GF-D8 (cell line): ENCODE measurements around the gene EIF6.

ENCODE experiments used
- DNase-seq: peaks from one replicate; lab custom pipeline; 2025; lab: John Stamatoyannopoulos, UW

Gene EIF6

DNA sequence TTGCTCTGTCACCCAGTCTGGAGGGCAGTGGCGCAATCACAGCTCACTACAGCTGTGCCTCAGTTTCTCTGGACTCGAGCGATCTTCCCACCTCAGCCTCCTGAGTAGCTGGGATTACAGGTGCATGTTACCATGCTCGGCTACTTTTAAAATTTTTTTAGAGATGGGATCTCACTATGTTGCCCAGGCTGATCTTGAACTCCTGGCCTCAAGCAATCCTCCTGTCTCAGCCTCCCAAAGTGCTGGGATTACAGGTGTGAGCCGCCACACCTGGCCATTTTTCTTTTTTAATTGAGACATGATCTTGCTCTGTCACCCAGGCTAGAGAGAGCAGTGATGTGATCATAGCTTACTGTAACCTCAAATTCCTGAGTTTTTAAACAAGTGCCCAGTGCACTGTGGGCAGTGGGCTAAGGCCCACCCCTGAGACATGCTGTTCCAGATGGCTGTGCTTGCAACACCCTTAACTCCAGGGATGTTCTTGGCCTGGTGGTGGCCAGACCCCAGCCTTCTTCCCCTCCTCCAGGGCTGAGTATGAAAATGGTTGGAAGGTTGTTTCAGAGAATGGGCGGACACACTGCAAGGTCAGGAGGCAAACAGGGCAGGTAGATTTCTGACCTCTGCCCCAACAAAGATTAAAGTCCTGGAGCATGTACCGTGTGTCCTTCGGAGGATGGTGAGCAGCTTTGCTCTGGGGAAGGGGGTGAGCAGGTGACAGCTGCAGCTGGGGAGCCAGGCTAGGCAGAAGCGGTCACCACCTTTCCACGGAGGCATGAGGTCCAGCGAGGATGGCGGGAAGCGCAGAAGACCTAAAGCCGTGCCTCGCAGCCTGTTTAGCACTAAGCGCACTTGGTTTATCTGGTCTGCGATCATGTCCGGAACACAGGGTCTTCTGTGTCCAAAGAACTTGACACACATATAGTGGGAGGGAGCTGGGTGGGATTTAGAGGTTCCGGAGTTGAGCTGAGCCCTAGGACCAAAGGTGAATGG is 9.0 kb upstream of the EIF6 start:
- DNase-seq, result no peak

- DNase-seq, result no peak
Measured at GRCh38 chr20:35292504-35293285, 8.1 kb upstream of the EIF6 start.

GRCh38 chr20:35291654-35292503 is 7.3 kb upstream of the EIF6 start, which contains the start of gene FAM83C:
Gene FAM83C (minus strand): TSS chr20:35292425. CDS start chr20:35292304, 121 bp downstream.
- no peak for DNase-seq

DNA sequence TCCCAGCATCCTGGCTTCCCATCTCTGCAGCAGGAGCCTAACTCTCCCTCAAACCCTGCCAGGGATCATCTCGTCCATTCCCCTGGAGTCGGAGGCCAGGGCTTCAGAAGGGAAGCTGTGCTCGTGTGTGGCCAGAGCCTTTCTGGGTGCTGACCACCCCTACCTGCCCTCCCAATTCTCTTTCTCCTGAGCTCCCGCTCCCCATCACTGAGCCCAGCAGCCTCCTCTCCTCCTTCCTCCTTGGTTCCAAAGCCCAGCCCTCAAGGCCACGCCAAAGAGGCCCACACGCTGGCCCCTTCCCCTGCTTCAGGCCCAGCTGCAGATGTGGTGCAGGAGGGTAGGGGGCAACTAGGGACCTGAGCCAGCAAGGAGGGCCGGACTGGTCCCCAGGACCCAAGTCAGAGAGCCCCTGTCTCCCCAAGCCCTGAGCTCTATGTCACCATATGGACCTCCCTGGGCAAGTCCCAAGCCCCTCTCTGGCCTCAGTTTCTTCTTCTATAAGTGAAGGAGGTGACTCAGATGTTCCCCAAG is 6.4 kb upstream of the EIF6 start:
- no peak for DNase-seq

GRCh38 chr20:35290186-35290886 is 5.8 kb upstream of the EIF6 start:
- no peak for DNase-seq

DNA sequence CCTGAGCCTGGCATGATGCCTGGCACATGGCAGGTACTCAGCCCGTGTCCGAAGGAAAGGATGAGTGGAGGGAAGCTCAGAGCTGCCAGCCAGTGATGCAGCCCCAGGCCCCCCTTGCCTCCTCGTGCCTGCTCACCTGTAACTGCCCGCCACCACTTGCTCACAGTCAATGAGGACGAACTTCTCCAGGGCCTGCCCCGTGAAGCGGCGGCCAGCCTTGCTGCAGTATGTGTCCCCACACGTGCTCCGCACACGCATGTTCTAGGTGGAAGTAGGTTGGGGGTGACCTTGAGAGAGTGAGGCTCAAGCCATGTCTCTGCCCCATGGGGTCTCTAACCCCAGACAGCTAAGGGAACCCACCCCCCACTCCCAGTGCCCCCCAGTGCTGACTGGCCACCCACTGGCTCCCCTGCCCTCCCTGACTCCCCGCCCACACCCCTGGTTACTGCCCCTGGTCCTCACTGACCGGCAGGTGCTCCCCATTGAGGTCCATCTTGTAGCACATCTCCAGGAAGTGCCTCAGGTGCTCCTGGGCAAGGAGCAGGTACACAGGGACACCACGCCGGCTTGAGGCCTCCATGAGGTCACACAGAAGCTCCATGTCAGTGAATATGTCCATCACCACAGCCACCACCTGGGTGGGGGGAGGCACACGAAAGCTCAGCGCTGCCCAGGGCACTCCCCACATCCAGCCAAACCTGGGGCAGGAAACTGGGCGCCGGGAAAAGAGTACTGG is 3.9 kb upstream of the EIF6 start:
- DNase-seq, result no peak

DNA sequence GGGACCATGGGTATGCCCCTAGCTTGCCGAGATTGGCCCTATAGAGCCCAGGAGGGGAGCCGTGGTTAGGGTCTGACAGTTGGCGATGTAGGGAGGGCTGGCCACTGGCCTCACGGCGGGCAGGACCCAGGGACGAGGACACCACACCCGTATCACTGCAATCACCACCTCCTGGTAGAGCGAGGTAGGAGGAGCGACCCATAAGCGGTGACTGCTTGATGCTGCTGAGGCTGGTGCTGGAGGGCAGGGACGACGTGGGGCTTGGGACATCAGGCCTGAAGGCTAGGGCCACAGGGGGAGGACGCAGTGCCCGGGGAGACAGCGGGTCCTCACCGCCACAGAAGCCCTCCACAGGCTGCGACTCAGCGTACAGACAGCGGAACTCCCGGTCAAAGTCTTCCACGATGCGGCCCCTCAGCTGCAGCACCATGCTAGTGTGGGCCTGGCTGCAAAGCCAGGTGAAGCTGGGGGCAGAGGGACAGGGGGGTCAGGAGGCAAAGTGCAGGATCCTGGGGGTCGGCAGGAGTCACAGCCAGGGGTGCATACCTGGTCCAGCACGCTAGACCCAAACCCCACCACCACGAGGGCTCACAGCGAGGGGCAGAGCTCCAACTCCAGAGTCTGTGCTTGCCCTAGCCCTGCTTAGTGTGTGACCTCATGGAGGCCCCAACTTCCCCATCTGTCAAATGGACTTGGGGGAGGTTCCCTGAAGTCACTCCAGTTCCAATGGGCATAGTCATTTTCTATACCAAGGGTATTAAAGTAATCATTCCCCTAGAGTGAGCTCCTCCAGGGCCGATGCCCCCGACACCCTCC is 3.1 kb upstream of the EIF6 start:
- DNase-seq, result no peak

- no peak for DNase-seq
Measured at GRCh38 chr20:35286899-35287508, 2.4 kb upstream of the EIF6 start.

DNA sequence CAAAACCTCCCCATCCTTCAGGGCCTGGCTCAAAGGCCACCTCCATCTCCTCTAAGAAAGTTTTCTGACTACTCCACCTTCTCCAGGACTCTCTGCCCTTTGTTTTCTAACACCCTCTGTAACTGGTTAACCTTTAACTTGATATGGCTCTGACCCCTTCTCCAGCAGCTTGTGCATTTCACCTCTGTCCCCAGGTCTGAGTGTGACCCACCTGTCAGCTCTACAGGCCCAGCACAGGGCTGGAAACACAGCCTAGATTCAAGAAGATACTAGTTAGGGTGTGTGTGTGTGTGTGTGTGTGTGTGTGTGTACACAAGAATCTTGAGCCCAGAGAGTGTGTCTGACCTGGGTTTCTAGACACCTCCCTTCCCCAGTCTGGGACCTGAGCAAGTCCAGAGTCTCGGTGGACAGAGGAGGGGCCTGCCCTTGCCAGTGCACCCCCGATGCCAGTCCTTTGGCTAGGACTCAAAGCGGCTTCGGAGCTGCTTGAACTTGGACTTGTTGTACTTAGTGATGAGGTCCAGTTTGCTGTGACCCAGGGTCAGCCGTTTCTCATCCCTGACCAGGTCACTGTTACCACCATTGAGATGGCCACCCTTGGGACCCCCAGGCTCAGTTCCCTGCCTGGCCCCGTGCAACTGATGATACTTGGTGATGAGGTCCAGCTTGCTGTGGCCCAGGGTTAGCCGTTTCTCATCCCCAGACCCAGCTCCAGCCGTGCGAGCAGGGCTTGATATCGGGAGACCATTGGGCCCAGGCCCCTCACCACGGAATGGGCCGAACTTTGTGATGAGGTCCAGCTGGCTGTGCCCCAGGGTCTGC is 1.7 kb upstream of the EIF6 start:
- no peak for DNase-seq

DNA sequence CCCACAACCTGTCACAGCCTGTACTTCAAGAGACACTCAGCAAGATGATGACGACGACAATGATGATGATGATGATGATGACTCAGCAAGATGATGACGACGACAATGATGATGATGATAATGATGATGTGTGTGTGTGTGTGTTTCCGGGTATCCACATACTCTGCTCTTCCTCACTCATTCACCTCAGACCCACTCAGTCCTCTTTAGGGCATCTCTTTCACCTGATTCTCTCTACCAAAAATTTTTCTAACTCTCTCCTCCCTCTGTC is 1.2 kb upstream of the EIF6 start:
- DNase-seq, result no peak

GRCh38 chr20:35284992-35285805 is 627 bp upstream of the EIF6 start:
- DNase-seq, result no peak

DNA sequence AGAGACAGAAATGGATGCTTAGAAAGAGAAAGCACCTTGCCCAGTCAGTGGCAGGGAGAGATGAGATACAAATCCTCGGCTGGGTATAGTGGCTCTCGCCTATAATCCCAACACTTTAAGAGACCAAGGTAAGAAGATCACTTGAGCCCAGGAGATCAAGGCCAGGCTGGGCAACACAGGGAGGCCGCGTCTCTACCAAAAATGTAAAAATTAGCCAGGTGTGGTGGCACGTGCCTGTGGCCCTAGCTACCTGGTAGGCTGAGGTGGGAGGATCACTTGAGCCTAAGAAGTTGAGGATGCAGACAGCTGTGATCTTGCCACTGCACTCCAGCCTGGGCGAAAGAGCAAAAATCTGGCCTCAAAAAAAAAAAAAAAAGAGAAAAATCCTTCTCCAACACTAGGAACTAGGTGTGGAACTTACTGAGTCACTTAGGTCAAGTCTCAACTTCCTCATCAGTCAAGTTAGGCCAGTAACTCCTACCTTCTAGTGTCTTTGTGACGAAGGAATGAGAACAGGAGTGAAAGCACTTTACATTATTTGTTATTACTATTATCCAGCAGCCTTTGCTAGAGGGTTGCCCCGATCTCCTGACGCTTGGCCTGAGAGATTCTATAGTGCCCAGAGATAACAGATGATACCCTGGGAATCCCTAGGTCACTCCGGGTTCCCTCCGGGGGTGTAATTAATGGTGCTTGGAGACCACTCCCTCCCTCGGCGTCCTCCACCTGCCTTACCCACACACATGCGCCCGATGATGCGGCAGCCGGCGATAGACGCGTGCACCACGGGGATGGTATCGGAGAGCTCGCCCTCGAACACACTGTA is 918 bp downstream of the EIF6 start:
- no peak for DNase-seq

GRCh38 chr20:35281506-35282101 is 3.0 kb downstream of the EIF6 start:
- no peak for DNase-seq

DNA sequence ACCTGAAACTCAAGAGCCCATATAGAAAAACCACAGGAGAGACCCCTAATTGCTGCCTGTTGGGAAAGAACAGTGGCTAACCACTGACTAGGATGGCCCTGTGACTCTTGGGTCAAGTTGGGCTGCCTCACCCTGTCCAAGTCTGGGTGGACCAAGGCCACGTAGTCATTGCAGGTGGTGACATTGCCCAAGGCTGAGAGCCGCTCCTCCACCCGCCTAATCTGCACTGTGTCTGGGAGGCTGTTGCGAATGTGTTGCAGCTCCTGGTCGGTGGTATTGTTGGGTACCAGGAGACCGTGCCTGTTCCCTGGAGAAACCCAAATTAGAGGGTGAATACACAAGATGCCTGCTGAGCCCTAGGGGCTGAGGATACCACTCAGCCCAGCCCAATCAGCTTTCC is 4.0 kb downstream of the EIF6 start:
- no peak for DNase-seq

DNA sequence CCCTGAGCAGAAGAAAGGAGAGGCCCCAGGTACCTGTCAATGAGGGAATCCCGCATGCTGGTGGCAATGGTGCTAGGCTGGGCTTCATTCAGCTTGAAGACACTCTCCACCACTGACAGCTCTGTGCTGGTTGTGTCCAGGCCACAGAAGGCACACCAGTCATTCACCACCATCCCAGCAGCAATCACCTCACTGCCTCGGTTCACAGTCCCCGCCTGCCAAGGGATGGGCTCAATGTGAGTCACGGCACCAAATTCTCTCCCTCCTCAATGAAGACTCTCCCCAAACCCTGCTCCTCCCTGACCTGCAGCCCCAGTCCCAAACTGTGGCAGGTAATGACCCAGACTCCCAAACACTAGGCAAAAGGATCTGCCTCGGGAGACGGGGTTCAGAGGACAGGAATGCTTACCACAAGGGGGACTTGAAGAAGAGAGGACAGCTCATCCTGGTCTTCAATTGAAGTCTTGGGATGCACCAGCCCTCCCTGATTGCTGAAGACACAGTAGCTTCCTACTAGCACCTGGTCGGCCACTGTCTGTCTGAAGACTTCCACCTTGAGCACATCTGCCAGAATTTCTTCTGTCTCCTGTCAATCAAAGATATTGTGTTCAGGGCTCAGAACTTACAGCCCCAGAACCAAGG is 4.9 kb downstream of the EIF6 start:
- no peak for DNase-seq

GRCh38 chr20:35279040-35279439 is 5.5 kb downstream of the EIF6 start:
- no peak for DNase-seq
